ENCODE measurements around the gene NEMF. TPM values are rescaled to one million over a fixed set of nuclear protein-coding genes. Genes with fewer than 3 reads are reported as not detected.
A peak's percentile ranks its signal among the peaks of the same experiment; 100 is the strongest.

NEMF gene
- total RNA-seq, 1 experiment from 2014 or later = 50.1 TPM

DNA sequence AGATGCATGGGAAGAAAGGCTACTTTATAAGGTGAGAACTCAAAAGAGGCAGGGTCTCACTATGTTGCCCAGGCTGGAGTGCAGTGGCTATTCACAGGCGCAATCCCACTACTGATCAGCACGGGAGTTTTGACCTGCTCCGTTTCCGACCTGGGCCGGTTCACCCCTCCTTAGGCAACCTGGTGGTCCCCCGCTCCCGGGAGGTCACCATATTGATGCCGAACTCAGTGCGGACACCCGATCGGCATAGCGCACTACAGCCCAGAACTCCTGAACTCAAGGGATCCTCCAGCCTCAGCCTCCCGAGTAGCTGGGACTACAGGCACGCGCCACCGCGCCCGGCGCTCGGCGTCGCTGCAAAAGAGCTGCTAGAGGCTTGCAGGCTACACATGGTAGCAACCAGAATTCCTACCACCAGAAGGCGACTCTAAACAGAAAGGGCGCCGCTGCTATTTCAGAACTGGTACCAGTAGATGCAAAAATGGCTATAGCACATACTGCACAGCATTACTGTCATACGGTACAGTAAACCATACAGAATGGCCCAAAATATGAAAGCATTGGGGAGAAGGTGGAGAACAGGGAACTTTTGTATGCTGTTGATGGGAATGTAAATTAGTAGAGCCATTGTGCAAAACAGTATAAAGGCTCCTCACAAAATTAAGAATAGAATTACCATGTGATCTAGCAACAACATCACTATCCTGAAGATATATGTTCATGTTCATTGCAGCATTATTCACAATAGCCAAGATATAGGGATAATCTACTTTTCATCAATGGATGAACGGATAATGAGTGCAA lies 1.2 kb upstream of the NEMF start (continued):
- TF ChIP-seq FOXP1 (CRISPR knock-in tag; IDR thresholded peaks at IDR 0.05; ENCODE audit: borderline replicate concordance) (no peak), ZNF121 (CRISPR knock-in tag; IDR thresholded peaks at IDR 0.05) (peak; percentile 82; the same call in 1 of the 2 replicates), ZSCAN18 (CRISPR knock-in tag; IDR thresholded peaks at IDR 0.05) (no peak), SMAD3 (CRISPR knock-in tag; IDR thresholded peaks at IDR 0.05; ENCODE audit: borderline replicate concordance) (no peak), ZNF219 (CRISPR knock-in tag; IDR thresholded peaks at IDR 0.05; ENCODE audit: borderline replicate concordance) (no peak), TEAD1 (CRISPR knock-in tag; IDR thresholded peaks at IDR 0.05) (peak; percentile 100), RORB (CRISPR knock-in tag; IDR thresholded peaks at IDR 0.05) (no peak)
- TF ChIP-seq, protein P1, sequence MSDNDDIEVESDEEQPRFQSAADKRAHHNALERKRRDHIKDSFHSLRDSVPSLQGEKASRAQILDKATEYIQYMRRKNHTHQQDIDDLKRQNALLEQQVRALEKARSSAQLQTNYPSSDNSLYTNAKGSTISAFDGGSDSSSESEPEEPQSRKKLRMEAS (CRISPR knock-in tag; IDR thresholded peaks at IDR 0.05) = peak; percentile 72; the same call in 1 of the 2 replicates

DNA sequence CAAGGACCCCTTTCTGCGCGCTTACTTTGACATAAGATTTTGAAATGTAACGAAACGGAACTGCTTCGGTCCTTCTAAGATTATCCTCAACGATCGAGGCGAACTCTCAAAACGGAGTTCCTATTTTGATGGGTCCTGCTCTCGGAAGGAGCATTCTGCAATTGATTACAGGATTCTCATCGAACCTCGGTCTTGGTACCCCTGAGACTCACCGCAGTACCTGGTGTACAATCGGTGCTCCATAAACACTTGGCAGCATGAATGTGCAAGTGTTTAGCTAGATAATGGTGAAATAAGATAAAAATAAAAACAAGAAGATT lies 530 bp upstream of the NEMF start:
- Mint-ChIP-seq H3K36me3 (peaks cover 23% of the 10 kb centered on the region), H3K9me3 (no peaks in the 10 kb centered on the region), H3K27ac (peak overlapping the region; percentile 95; the same call in 1 of the 2 replicates), H3K4me1 (peaks cover 10% of the 10 kb centered on the region), H3K27me3 (ENCODE audit: low read depth) (no peaks in the 10 kb centered on the region), H3K4me3 (peak overlapping the region; percentile 95)
- ChIA-PET CTCF (interaction anchor here (0.6 to 2.7 kb wide), 27 partner anchors 8 to 459 kb away, joined by 3 to 86 read pairs (median 4); partner anchors contain the start of genes DMAC2L, DNAAF2, KLHDC1 and L2HGDH), POLR2A (interaction anchor here (1.0 to 1.9 kb wide), 4 partner anchors 9 to 229 kb away, joined by 3 to 22 read pairs (median 8); partner anchors contain the start of gene KLHDC2)
- DNase-seq (ENCODE audit: low spot score) (no peak), ATAC-seq (peak; percentile 4; the same call in 1 of the 2 replicates)
- TF ChIP-seq GRHL2 (CRISPR knock-in tag; IDR thresholded peaks at IDR 0.05; ENCODE audit: insufficient replicate concordance, severe bottlenecking) (no peak), FOXJ3 (CRISPR knock-in tag; IDR thresholded peaks at IDR 0.05; ENCODE audit: borderline replicate concordance) (no peak), TEAD1 (CRISPR knock-in tag; IDR thresholded peaks at IDR 0.05) (no peak)
- TF ChIP-seq, protein P2, sequence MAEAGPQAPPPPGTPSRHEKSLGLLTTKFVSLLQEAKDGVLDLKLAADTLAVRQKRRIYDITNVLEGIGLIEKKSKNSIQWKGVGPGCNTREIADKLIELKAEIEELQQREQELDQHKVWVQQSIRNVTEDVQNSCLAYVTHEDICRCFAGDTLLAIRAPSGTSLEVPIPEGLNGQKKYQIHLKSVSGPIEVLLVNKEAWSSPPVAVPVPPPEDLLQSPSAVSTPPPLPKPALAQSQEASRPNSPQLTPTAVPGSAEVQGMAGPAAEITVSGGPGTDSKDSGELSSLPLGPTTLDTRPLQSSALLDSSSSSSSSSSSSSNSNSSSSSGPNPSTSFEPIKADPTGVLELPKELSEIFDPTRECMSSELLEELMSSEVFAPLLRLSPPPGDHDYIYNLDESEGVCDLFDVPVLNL (CRISPR knock-in tag; IDR thresholded peaks at IDR 0.05; ENCODE audit: borderline replicate concordance, low read depth) = no peak

GRCh38 chr14:49851813-49852212 lies 775 bp downstream of the NEMF start:
- CTCF ChIA-PET = interaction anchor here (0.8 to 2.7 kb wide), 12 partner anchors 10 to 380 kb away, joined by 3 to 86 read pairs (median 3); partner anchors contain the start of genes DNAAF2, KLHDC1, RPS29 and SOS2
- TF ChIP-seq NFATC4 (CRISPR knock-in tag; IDR thresholded peaks at IDR 0.05) (no peak), GRHL2 (CRISPR knock-in tag; IDR thresholded peaks at IDR 0.05; ENCODE audit: insufficient replicate concordance, severe bottlenecking) (no peak), ZSCAN18 (CRISPR knock-in tag; IDR thresholded peaks at IDR 0.05) (no peak), ZNF671 (CRISPR knock-in tag; IDR thresholded peaks at IDR 0.05) (no peak), JAZF1 (CRISPR knock-in tag; IDR thresholded peaks at IDR 0.05) (no peak), CBFB (CRISPR knock-in tag; IDR thresholded peaks at IDR 0.05; ENCODE audit: low read depth) (no peak), OVOL2 (CRISPR knock-in tag; IDR thresholded peaks at IDR 0.05; ENCODE audit: borderline replicate concordance) (no peak), ZNF416 (CRISPR knock-in tag; IDR thresholded peaks at IDR 0.05) (no peak), MYBL2 (CRISPR knock-in tag; IDR thresholded peaks at IDR 0.05) (no peak), NR2C2 (CRISPR knock-in tag; IDR thresholded peaks at IDR 0.05) (no peak)
- TF ChIP-seq, protein P3, sequence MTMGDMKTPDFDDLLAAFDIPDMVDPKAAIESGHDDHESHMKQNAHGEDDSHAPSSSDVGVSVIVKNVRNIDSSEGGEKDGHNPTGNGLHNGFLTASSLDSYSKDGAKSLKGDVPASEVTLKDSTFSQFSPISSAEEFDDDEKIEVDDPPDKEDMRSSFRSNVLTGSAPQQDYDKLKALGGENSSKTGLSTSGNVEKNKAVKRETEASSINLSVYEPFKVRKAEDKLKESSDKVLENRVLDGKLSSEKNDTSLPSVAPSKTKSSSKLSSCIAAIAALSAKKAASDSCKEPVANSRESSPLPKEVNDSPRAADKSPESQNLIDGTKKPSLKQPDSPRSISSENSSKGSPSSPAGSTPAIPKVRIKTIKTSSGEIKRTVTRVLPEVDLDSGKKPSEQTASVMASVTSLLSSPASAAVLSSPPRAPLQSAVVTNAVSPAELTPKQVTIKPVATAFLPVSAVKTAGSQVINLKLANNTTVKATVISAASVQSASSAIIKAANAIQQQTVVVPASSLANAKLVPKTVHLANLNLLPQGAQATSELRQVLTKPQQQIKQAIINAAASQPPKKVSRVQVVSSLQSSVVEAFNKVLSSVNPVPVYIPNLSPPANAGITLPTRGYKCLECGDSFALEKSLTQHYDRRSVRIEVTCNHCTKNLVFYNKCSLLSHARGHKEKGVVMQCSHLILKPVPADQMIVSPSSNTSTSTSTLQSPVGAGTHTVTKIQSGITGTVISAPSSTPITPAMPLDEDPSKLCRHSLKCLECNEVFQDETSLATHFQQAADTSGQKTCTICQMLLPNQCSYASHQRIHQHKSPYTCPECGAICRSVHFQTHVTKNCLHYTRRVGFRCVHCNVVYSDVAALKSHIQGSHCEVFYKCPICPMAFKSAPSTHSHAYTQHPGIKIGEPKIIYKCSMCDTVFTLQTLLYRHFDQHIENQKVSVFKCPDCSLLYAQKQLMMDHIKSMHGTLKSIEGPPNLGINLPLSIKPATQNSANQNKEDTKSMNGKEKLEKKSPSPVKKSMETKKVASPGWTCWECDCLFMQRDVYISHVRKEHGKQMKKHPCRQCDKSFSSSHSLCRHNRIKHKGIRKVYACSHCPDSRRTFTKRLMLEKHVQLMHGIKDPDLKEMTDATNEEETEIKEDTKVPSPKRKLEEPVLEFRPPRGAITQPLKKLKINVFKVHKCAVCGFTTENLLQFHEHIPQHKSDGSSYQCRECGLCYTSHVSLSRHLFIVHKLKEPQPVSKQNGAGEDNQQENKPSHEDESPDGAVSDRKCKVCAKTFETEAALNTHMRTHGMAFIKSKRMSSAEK (CRISPR knock-in tag; IDR thresholded peaks at IDR 0.05; ENCODE audit: borderline replicate concordance) = no peak
- TF ChIP-seq, protein P4, sequence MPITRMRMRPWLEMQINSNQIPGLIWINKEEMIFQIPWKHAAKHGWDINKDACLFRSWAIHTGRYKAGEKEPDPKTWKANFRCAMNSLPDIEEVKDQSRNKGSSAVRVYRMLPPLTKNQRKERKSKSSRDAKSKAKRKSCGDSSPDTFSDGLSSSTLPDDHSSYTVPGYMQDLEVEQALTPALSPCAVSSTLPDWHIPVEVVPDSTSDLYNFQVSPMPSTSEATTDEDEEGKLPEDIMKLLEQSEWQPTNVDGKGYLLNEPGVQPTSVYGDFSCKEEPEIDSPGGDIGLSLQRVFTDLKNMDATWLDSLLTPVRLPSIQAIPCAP (CRISPR knock-in tag; IDR thresholded peaks at IDR 0.05) = no peak

More at GRCh38 chr14:49851813-49852212, 775 bp downstream of the NEMF start:
- no peak for DNase-seq (ENCODE audit: low spot score)
- ATAC-seq = no peak
- H3K4me3 Mint-ChIP-seq = peak overlapping the region; percentile 95
- H3K4me1 Mint-ChIP-seq = peaks cover 10% of the 10 kb centered on the region
- H3K9me3 Mint-ChIP-seq = no peaks in the 10 kb centered on the region
- peak overlapping the region; percentile 60; the same call in 1 of the 2 replicates for H3K27ac Mint-ChIP-seq
- H3K27me3 Mint-ChIP-seq (ENCODE audit: low read depth) = no peaks in the 10 kb centered on the region
- POLR2A ChIA-PET = interaction anchor here (1.2 to 1.9 kb wide), 3 partner anchors 11 to 228 kb away, joined by 3 to 22 read pairs (median 6); partner anchors contain the start of gene KLHDC2
- H3K36me3 Mint-ChIP-seq = peaks cover 28% of the 10 kb centered on the region
